H1 (cell line): Measurements from ENCODE around the gene ALG9. TPM values are rescaled to one million over a fixed set of nuclear protein-coding genes. Genes with fewer than 3 reads are reported as not detected.

Experiments
- CTCF ChIA-PET: fragments of 300-600 bp; sonication (Branson Sonifier 250); formaldehyde crosslinking; loops from one replicate; lab custom pipeline; 2021; ENCODE audit not compliant: partially characterized antibody; lab: Charles Lee
- POLR2A ChIA-PET: fragments of 300-600 bp; sonication (Branson Sonifier 250); formaldehyde crosslinking; loops from one replicate; lab custom pipeline; 2021; ENCODE audit warnings: inconsistent platforms; ENCODE audit not compliant: partially characterized antibody; lab: Charles Lee
- DNase-seq, 2 experiments: peaks; one replicate each; pipeline versions ENCODE4 v3.0.0 to v3.0.0-alpha.2; 2010 to 2022; ENCODE audit warnings: low spot score in 2 of 2, low read depth in 1 of 2, mixed read lengths in 1 of 2
- FAIRE-seq: peaks from 2 replicates; lab custom pipeline; 2011; peaks lifted over from hg19 to GRCh38; lab: Jason Lieb, UNC
- H2AFZ ChIP-seq: 2 replicates; pipeline ENCODE4 v1.8.1; 2012; ENCODE audit warnings: low read length, inconsistent platforms
- H2AK5ac ChIP-seq: 2 replicates; pipeline ENCODE4 v1.6.1; 2013; ENCODE audit warnings: low read depth, low read length
- H2BK120ac ChIP-seq: replicated peaks from 2 replicates; pipeline ENCODE3; 2013; ENCODE audit warnings: low read depth, low read length, inconsistent platforms
- H2BK12ac ChIP-seq: 2 replicates; pipeline ENCODE4 v1.6.1; 2013; ENCODE audit warnings: low read depth, low read length
- H2BK15ac ChIP-seq: 2 replicates; pipeline ENCODE4 v1.6.1; 2013; ENCODE audit warnings: low read length
- H2BK20ac ChIP-seq: 2 replicates; pipeline ENCODE4 v1.6.1; 2013; ENCODE audit warnings: low read length
- H2BK5ac ChIP-seq: 2 replicates; pipeline ENCODE4 v1.6.1; 2013; ENCODE audit warnings: low read depth, low read length
- H3K14ac ChIP-seq: 2 replicates; pipeline ENCODE4 v1.6.1; 2013; ENCODE audit warnings: inconsistent platforms; ENCODE audit not compliant: insufficient read length
- H3K18ac ChIP-seq: 2 replicates; pipeline ENCODE4 v1.6.1; 2013; ENCODE audit warnings: low read length; ENCODE audit errors: extremely low read depth
- H3K23ac ChIP-seq: 2 replicates; pipeline ENCODE4 v1.6.1; 2013; ENCODE audit warnings: inconsistent platforms; ENCODE audit not compliant: insufficient read length
- H3K23me2 ChIP-seq: 2 replicates; pipeline ENCODE4 v1.6.1; 2013; ENCODE audit warnings: low read depth, low read length
- H3K27ac ChIP-seq: 2 replicates; pipeline ENCODE4 v1.6.1; 2011; ENCODE audit warnings: low read depth, low read length, inconsistent platforms
- H3K27me3 ChIP-seq, 4 experiments: replicated peaks in 1 of 4; 1 replicate in 1 of 4; 2 replicates in 3 of 4; pipeline versions ENCODE4 v1.6.1 to v1.8.1; 2011 to 2013; ENCODE audit warnings: low read length in 3 of 4, mild to moderate bottlenecking in 3 of 4, inconsistent platforms in 2 of 4, mixed read lengths in 2 of 4, moderate library complexity in 1 of 4; ENCODE audit not compliant: control insufficient read depth in 3 of 4, insufficient read depth in 3 of 4; ENCODE audit errors: extremely low read depth in 1 of 4
- H3K36me3 ChIP-seq, 4 experiments: 2 replicates each; pipeline versions ENCODE4 v1.6.1 to v1.8.1; 2011 to 2013; ENCODE audit warnings: mild to moderate bottlenecking in 4 of 4, low read length in 3 of 4, moderate library complexity in 2 of 4, control low read depth in 1 of 4, inconsistent platforms in 1 of 4; ENCODE audit not compliant: insufficient read depth in 4 of 4, control insufficient read depth in 2 of 4
- H3K4ac ChIP-seq: replicated peaks from 2 replicates; pipeline ENCODE3; 2013; ENCODE audit warnings: low read length, low read depth, mixed read lengths, inconsistent platforms; ENCODE audit not compliant: insufficient read length
- H3K4me1 ChIP-seq, 4 experiments: replicated peaks in 1 of 4; 1 replicate in 1 of 4; 2 replicates in 3 of 4; pipeline versions ENCODE4 v1.6.1 to v1.8.1; 2011 to 2013; ENCODE audit warnings: low read length in 3 of 4, inconsistent platforms in 2 of 4, mixed read lengths in 1 of 4; ENCODE audit not compliant: insufficient read depth in 4 of 4, control insufficient read depth in 3 of 4
- H3K4me2 ChIP-seq, 2 experiments: 2 replicates each; pipeline versions ENCODE4 v1.6.1 to v1.8.1; 2011 to 2013; ENCODE audit warnings: low read depth in 2 of 2, low read length in 2 of 2, control low read depth in 1 of 2, inconsistent platforms in 1 of 2, mild to moderate bottlenecking in 1 of 2; ENCODE audit not compliant: insufficient read depth in 1 of 2
- H3K4me3 ChIP-seq, 4 experiments: fragments of 200-600, 300-600 bp in 1 of 4; sonication (generic), shearing (Covaris generic), sonication (Bioruptor Twin) in 1 of 4; 2 replicates each; pipeline versions ENCODE4 v1.5.1 to v1.8.1; 2011 to 2016; ENCODE audit warnings: low read length in 4 of 4, low read depth in 3 of 4, control low read depth in 2 of 4, inconsistent platforms in 2 of 4, mild to moderate bottlenecking in 2 of 4, mixed read lengths in 1 of 4, moderate library complexity in 1 of 4; ENCODE audit not compliant: insufficient read depth in 2 of 4; ENCODE audit errors: extremely low read depth in 1 of 4
- H3K56ac ChIP-seq: replicated peaks from 2 replicates; pipeline ENCODE3; 2013; ENCODE audit warnings: low read depth, mild to moderate bottlenecking, mixed read lengths, low read length, inconsistent platforms; ENCODE audit not compliant: insufficient read length
- H3K79me1 ChIP-seq: 2 replicates; pipeline ENCODE4 v1.6.1; 2013; ENCODE audit warnings: low read depth, low read length, control low read depth
- H3K79me2 ChIP-seq, 2 experiments: 2 replicates each; pipeline versions ENCODE4 v1.6.1 to v1.8.1; 2012 to 2013; ENCODE audit warnings: low read length in 2 of 2, mild to moderate bottlenecking in 2 of 2, inconsistent platforms in 1 of 2; ENCODE audit not compliant: insufficient read depth in 2 of 2, control insufficient read depth in 1 of 2
- H3K9ac ChIP-seq, 4 experiments: replicated peaks in 1 of 4; 1 replicate in 1 of 4; 2 replicates in 3 of 4; pipeline versions ENCODE4 v1.6.1 to v1.8.1; 2011 to 2013; ENCODE audit warnings: low read depth in 3 of 4, low read length in 3 of 4, control low read depth in 2 of 4, mild to moderate bottlenecking in 2 of 4, moderate library complexity in 2 of 4, inconsistent platforms in 1 of 4; ENCODE audit errors: extremely low read depth in 1 of 4
- H3K9me3 ChIP-seq, 2 experiments: 2 replicates each; pipeline versions ENCODE4 v1.6.1 to v1.8.1; 2012 to 2013; ENCODE audit warnings: mild to moderate bottlenecking in 2 of 2, moderate library complexity in 2 of 2, control low read depth in 1 of 2, inconsistent platforms in 1 of 2, low read depth in 1 of 2, low read length in 1 of 2, mixed read lengths in 1 of 2; ENCODE audit not compliant: insufficient read depth in 2 of 2
- H4K20me1 ChIP-seq, 2 experiments: replicated peaks in 1 of 2; 2 replicates each; pipeline versions ENCODE3 to v1.8.1; 2011 to 2013; ENCODE audit warnings: inconsistent platforms in 2 of 2, low read length in 2 of 2, mild to moderate bottlenecking in 1 of 2; ENCODE audit not compliant: insufficient read depth in 2 of 2, control insufficient read depth in 1 of 2
- H4K5ac ChIP-seq: 2 replicates; pipeline ENCODE4 v1.6.1; 2013; ENCODE audit warnings: low read length, low read depth, mixed read lengths, inconsistent platforms; ENCODE audit not compliant: insufficient read length
- H4K8ac ChIP-seq: 2 replicates; pipeline ENCODE4 v1.8.0; 2013; ENCODE audit warnings: mild to moderate bottlenecking, moderate library complexity, low read length, inconsistent platforms; ENCODE audit not compliant: insufficient read depth; ENCODE audit errors: extremely low read depth
- H4K91ac ChIP-seq: replicated peaks from 2 replicates; pipeline ENCODE3; 2013; ENCODE audit warnings: low read length, mixed read lengths, inconsistent platforms; ENCODE audit not compliant: insufficient read length
- RAD21 ChIP-seq, 2 experiments: IDR thresholded peaks in 1 of 2; conservative IDR thresholded peaks in 1 of 2; 2 replicates each; pipeline ENCODE4 v1.6.1; 2011; ENCODE audit warnings: low read depth in 2 of 2, low read length in 2 of 2, improper control_type of control experiment in 1 of 2, inconsistent platforms in 1 of 2, mild to moderate bottlenecking in 1 of 2, moderate library complexity in 1 of 2
- WGBS, 2 experiments: shearing (Covaris generic) in 1 of 2; methylation state at CpG; one replicate each; pipeline versions ENCODE4 v1.1.6 to v1.1.7; 2013 to 2015; ENCODE audit warnings: low lambda C conversion rate in 2 of 2, mixed read lengths in 2 of 2, inconsistent platforms in 1 of 2, low coverage in 1 of 2, missing lambda C conversion rate in 1 of 2; ENCODE audit not compliant: insufficient replicate concordance in 2 of 2, insufficient coverage in 1 of 2, insufficient read length in 1 of 2; ENCODE audit errors: extremely low coverage in 1 of 2, missing lambda C conversion rate in 1 of 2; 5-methylcytosine and 5-hydroxymethylcytosine counted together
- polyA plus RNA-seq, 7 experiments: library from polyadenylated mRNA; depleted of rRNA in 3 of 7; stranded (reverse) in 5 of 7; unstranded in 2 of 7; fragments of >200 nt in 5 of 7; fragments of 200-250 nt in 2 of 7; gene quantifications; 1 replicate in 5 of 7; 2 replicates in 1 of 7; 4 replicates in 1 of 7; pipeline versions ENCODE4 v1.2.1 to v1.2.3, GENCODE V29; 2011 to 2013; ENCODE audit warnings: missing spikeins in 2 of 7, mixed read lengths in 2 of 7
- total RNA-seq: library from RNA; stranded (reverse); fragmentation: NEBNext Ultra II Directional; extraction: Animal tissue kit (Norgen Biotek cat#: 25700); gene quantifications from 2 replicates; pipeline ENCODE4 v1.2.1, GENCODE V29; 2021

The ALG9 gene
- total and polyA plus RNA-seq, 2 of the 8 experiments (the other 6 are each of a cell fraction or from before 2014, with no cell fraction given): 23.5 to 24.5 TPM

DNA sequence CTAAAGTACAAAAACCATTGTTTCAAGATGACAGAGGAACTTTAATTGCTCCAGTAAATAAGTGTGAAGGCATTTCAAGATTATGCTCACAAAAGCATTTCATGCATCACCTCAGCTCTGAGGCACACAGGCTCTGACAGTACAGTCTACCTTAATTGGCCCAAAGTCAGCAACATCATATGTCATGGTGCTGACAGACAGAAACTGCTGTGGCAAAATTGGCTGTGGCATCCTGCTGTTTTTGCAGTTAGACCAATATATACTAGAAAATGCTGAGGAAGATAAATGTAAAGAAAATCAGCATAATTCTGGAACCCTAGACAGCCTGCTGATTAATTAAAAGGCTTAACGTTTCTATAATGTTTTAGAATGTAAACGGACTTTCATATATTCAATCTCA is 70.2 kb downstream of the ALG9 start:
- Histone ChIP-seq H2AK5ac (no peak overlapping the region), H3K14ac (no peak overlapping the region), H3K4me1 (no peaks in the 10 kb centered on the region), H3K79me2 (no peaks in the 10 kb centered on the region), H2BK12ac (no peak overlapping the region), H3K18ac (no peak overlapping the region), H3K23ac (no peak overlapping the region), H4K8ac (no peak overlapping the region), H4K91ac (no peak overlapping the region), H3K4me3 (no peak overlapping the region), H3K4me2 (no peak overlapping the region), H3K4ac (no peak overlapping the region), H2BK120ac (no peak overlapping the region), H3K9me3 (no peaks in the 10 kb centered on the region), H3K9ac (no peak overlapping the region), H3K79me1 (no peaks in the 10 kb centered on the region), H4K20me1 (no peaks in the 10 kb centered on the region), H2BK15ac (no peak overlapping the region), H3K27me3 (no peaks in the 10 kb centered on the region), H2BK20ac (no peak overlapping the region), H3K27ac (no peak overlapping the region), H3K23me2 (no peaks in the 10 kb centered on the region), H2BK5ac (no peak overlapping the region), H2AFZ (no peak overlapping the region), H3K56ac (no peak overlapping the region), H3K36me3 (no peaks in the 10 kb centered on the region; a peak in 2 of 8 replicates), H4K5ac (no peak overlapping the region)
- ChIA-PET CTCF (interaction anchor here (2.0 kb wide), 1 partner anchor 25 kb away, joined by 6 read pairs; no protein-coding TSS in a partner anchor), POLR2A (no interaction called here)
- 82% methylated on average over 2 of the region's 2 CpGs; no CpG with 5 or more reads in 1 of the 2 experiments for WGBS, 2 experiments
- FAIRE-seq (no peak), DNase-seq (no peak)
- no peak for TF ChIP-seq RAD21 (IDR thresholded peaks at IDR 0.05 in 1 of 2, conservative IDR thresholded peaks at IDR 0.05 in 1 of 2; ENCODE audit: low read depth in 2 of 2, low read length in 2 of 2)
